GM21717 (cell line): Measurements from ENCODE around the gene QDPR.

Experiments
- ATAC-seq: cut with Tn5 transposase; IDR thresholded peaks from one replicate; pipeline ENCODE4 v1.9.1; 2021; ENCODE audit warnings: mild to moderate bottlenecking, moderate library complexity; ENCODE audit not compliant: unreplicated experiment

Gene QDPR

GRCh38 chr4:17436750-17437090 lies 75.2 kb downstream of the QDPR start:
- ATAC-seq = no peak
